Measurements from ENCODE around the gene CYB561D1.

CYB561D1 gene

DNA sequence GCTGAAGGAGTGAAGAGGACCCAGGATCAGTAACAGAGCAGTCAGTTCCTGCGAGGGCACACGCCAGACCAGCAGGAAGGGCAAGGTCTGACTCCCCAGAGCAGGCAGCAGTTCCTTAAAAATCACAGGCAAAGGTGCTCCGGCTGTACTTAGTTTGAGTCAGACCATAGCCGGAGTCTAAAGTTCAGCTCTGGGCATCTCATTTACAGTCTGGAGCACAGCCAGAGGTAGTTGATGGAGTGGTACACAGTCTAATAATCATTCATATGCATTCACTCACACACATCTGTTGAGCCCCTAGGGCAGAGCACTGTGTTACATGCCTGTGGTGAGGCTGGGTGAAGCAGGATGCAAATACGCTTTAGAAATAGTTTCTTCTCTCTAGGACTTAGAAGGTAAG lies 23.0 kb downstream of the CYB561D1 start:
- Mint-ChIP-seq H3K36me3 (ENCODE audit: low read depth) (no peaks in the 10 kb centered on the region), H3K9me3 (no peaks in the 10 kb centered on the region), H3K4me3 (no peak overlapping the region), H3K27me3 (ENCODE audit: low read depth, poor library complexity) (peaks cover 26% of the 10 kb centered on the region), H3K4me1 (peaks cover 23% of the 10 kb centered on the region), H3K27ac (no peak overlapping the region)
- TF ChIP-seq, protein P1, sequence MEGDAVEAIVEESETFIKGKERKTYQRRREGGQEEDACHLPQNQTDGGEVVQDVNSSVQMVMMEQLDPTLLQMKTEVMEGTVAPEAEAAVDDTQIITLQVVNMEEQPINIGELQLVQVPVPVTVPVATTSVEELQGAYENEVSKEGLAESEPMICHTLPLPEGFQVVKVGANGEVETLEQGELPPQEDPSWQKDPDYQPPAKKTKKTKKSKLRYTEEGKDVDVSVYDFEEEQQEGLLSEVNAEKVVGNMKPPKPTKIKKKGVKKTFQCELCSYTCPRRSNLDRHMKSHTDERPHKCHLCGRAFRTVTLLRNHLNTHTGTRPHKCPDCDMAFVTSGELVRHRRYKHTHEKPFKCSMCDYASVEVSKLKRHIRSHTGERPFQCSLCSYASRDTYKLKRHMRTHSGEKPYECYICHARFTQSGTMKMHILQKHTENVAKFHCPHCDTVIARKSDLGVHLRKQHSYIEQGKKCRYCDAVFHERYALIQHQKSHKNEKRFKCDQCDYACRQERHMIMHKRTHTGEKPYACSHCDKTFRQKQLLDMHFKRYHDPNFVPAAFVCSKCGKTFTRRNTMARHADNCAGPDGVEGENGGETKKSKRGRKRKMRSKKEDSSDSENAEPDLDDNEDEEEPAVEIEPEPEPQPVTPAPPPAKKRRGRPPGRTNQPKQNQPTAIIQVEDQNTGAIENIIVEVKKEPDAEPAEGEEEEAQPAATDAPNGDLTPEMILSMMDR (IDR thresholded peaks at IDR 0.05), result no peak
- DNase-seq, result no peak

DNA sequence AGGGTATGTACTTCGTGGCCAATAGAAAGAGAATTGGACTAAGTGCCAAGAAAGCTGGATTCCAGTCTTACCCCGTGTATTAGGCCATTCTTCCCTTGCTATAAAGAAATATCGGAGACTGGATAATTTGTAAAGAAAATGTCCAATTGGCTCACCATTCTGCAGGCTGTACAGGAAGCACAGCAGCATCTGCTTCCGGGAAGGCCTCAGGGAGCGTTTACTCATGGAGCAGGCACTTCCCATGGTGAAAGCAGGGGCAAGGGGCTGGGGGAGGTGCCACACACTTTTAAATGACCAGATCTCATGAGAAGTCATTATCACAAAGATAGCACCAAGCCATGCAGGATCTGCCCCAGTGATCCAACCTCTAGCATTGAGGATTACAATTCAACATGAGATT lies 23.4 kb downstream of the CYB561D1 start:
- peaks cover 28% of the 10 kb centered on the region for H3K4me1 Mint-ChIP-seq
- no peak overlapping the region for H3K4me3 Mint-ChIP-seq
- TF ChIP-seq, protein P1 (IDR thresholded peaks at IDR 0.05), result no peak
- no peak overlapping the region for H3K27ac Mint-ChIP-seq
- no peaks in the 10 kb centered on the region for H3K36me3 Mint-ChIP-seq (ENCODE audit: low read depth)
- H3K27me3 Mint-ChIP-seq (ENCODE audit: low read depth, poor library complexity), result peaks cover 25% of the 10 kb centered on the region
- no peaks in the 10 kb centered on the region for H3K9me3 Mint-ChIP-seq
- DNase-seq, result no peak

DNA sequence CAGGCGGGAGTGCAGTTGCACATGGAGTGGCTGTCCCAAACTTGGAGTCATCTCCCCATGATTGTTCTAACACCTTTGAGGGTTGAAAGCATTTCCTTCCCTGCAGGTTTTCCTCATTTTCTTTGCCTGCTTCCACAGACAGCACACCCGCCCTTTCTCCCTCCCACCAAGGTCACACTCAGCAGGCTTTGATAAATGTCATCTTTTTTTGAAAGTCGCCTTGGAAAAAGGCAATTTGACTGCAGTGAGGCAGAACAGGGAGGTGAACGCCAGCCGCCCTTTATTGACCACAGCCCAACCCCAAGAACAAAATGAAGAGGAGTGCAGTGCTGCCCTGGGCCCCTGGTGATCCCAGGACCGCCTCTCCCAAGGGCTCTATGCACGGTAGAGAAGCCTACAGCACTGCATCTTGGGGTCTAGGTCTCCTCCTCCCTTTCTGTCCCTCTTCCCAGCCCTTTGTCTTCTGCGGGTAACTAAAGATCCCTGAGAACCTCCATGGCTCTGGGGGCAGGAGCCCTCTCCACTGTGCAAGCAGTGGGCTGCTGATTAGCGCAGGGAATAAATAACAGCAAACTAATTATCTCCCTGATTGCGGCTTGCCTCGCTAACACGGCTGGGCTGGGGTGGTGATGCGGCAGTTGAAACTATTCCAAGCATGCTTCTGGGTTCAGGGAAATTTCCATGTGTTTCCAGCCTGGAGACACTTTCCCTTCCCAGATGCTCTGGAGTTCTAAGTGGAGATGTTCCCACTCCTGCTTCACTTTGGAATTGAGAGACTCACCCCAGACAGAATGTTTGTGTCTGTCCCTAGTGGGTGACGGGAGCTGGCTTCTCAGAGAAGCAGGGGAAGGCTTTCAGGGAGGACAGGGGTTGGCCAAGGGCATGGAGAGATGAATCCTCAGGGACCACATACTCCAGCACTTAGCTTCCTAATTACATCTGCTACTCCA lies 27.4 kb downstream of the CYB561D1 start:
- Mint-ChIP-seq H3K27ac (peak overlapping the region; percentile 44), H3K9me3 (peaks cover 10% of the 10 kb centered on the region), H3K4me1 (peaks cover 33% of the 10 kb centered on the region), H3K27me3 (ENCODE audit: low read depth, poor library complexity) (peaks cover 25% of the 10 kb centered on the region), H3K4me3 (peak overlapping the region; percentile 9), H3K36me3 (ENCODE audit: low read depth) (no peaks in the 10 kb centered on the region)
- no peak for DNase-seq
- TF ChIP-seq, protein P1 (IDR thresholded peaks at IDR 0.05), result no peak

DNA sequence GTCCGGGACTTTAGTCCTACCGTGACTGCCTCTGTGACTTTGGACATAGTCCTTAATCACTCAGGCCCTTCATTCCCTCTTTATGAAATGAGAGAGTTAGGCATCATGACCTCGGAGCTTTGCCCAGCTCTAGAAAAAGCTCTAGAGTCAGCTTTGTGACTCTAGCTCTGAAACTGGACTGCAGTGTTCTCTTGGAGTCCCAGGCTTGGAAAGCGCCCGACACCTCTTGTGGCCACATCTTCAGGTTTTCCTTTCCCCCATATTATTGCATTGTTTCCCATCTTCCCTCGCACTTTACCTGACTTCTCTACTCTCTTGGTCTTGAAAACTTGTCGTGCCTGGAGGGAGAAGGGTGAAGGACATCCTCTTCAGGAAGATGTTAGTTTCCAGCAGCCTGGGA lies 28.1 kb downstream of the CYB561D1 start:
- Mint-ChIP-seq H3K4me3 (no peak overlapping the region), H3K36me3 (ENCODE audit: low read depth) (no peaks in the 10 kb centered on the region), H3K4me1 (peaks cover 35% of the 10 kb centered on the region), H3K27me3 (ENCODE audit: low read depth, poor library complexity) (peaks cover 27% of the 10 kb centered on the region), H3K27ac (no peak overlapping the region), H3K9me3 (peaks cover 10% of the 10 kb centered on the region)
- no peak for DNase-seq
- TF ChIP-seq, protein P1 (IDR thresholded peaks at IDR 0.05), result no peak

DNA sequence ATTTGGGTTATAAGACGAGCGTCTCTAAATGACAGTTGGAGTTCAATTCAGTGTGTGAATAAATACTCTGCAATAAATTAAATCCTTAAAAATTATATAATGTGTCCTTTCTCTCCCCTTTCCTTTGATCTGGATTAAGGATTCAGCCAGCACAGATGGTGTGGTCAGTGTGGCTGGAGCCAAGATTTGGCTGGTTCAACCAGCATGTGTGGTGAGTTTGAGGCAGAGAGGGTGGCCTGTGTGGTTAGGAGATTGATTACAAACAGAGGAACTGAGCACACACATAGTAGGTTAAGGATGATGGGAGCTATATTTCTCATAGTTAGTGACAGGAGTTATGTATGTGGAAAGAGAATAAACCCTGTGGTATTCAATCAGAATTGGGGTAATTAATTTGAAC lies 29.8 kb downstream of the CYB561D1 start:
- H3K4me3 Mint-ChIP-seq, result no peak overlapping the region
- no peak for DNase-seq
- no peak overlapping the region for H3K27ac Mint-ChIP-seq
- peaks cover 34% of the 10 kb centered on the region for H3K27me3 Mint-ChIP-seq (ENCODE audit: low read depth, poor library complexity)
- TF ChIP-seq, protein P1 (IDR thresholded peaks at IDR 0.05), result no peak
- peaks cover 49% of the 10 kb centered on the region for H3K4me1 Mint-ChIP-seq
- H3K36me3 Mint-ChIP-seq (ENCODE audit: low read depth), result no peaks in the 10 kb centered on the region
- peaks cover 10% of the 10 kb centered on the region for H3K9me3 Mint-ChIP-seq
